ENCODE measurements around the gene ADPRHL1.

The ADPRHL1 gene

DNA sequence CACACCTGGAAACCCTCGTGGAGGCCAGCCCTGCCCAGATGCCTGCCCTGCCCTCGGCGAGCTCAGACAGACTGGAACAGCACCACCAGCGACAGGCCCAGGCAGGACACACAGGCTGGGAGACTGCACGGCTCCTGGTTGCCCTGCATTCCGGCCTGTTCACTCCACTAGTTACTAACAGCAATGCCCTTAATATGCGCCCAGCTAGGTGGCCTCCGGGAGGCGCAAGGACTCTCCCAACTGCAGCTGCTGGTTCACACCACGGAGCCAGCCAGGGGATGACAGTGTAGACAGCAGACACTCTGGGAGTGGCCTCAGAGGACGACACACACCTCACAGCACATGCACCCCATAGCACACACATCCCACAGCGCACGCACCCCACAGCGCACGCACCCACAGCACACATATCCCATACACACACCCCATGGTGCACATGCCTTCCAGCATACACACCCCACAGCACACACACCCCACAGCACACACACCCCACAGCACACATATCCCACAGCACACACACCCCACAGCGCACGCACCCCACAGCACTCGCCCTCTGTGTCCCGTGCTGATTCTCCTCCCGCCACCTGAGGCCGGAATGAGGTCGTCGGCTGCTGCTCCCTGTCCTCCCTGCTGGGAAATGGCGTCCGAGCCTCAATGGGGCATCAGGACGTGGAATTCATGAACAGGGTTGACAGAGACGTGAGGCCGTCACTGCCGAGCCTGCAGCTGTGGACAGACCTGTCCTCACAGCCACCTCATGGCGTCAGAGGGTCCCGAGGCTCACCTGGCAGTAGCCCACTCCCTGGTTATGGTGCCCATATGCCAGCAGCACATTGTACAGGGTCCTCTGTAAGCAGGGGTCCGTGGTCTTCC lies 103.0 kb downstream of the ADPRHL1 start:
- no peak for DNase-seq (ENCODE audit: low read depth in 3 of 3)
